ENCODE measurements around the gene ARPC1A.
"Not testable (repeated sequence)": the region's sequence is repeated elsewhere in the genome, so short reads cannot be mapped to it uniquely, and the experiment has no call there.

The ARPC1A gene

GRCh38 chr7:99325592-99326407, at the start of gene ARPC1A:
Gene ARPC1A (plus strand): TSS chr7:99325898. CDS start chr7:99333354, 7,456 bp downstream.
- TF ChIP-seq CTCF (IDR thresholded peaks at IDR 0.05): no peak
- Histone ChIP-seq H3K4me1 (ENCODE audit: control insufficient read depth in 1 of 2, insufficient read depth in 1 of 2, low read depth in 1 of 2, low read length in 1 of 2) (peaks cover 43 to 50% of the 10 kb centered on the region in 2 experiments), H3K27ac (peak within 1 kb of the TSS; percentile 94)

GRCh38 chr7:99278180-99278579, 47.5 kb upstream of the ARPC1A start:
- no peak overlapping the region for H3K27ac ChIP-seq
- no peaks in the 10 kb centered on the region for H3K4me1 ChIP-seq (ENCODE audit: control insufficient read depth in 1 of 2, insufficient read depth in 1 of 2, low read depth in 1 of 2, low read length in 1 of 2)
- TF ChIP-seq CTCF (IDR thresholded peaks at IDR 0.05): no peak
- no peaks in the 10 kb centered on the region for H3K9me3 ChIP-seq
- H3K36me3 ChIP-seq: no peaks in the 10 kb centered on the region
- no peak overlapping the region for H3K4me3 ChIP-seq (ENCODE audit: low read depth in 1 of 2, low read length in 1 of 2)
- peaks cover 7% of the 10 kb centered on the region for H3K27me3 ChIP-seq

More at GRCh38 chr7:99325592-99326407, at the start of gene ARPC1A:
- peaks cover 8% of the 10 kb centered on the region for H3K27me3 ChIP-seq
- peaks cover 3% of the 10 kb centered on the region for H3K36me3 ChIP-seq
- H3K4me3 ChIP-seq (ENCODE audit: low read depth in 1 of 2, low read length in 1 of 2): peak within 1 kb of the TSS; percentile 98 to 99
- no peaks in the 10 kb centered on the region for H3K9me3 ChIP-seq

DNA sequence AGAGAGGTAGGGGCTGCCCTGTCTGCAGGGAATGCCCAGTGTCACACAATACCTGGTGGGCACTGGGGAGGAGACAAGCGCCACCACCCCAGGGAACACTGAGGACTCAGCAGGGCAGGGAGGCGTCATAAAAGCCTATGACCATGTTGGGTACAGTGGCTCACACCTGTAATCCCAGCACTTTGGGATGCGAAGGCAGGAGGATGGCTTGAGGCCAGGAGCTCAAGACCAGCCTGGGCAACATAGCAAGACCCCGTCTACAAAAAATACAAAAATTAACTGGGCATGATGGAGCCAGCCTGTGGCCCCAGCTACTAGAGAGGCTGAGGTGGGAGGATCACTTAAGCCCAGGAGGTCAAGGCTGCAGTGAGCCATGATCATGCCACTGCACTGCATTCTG, 41.5 kb upstream of the ARPC1A start:
- H3K9me3 ChIP-seq; H3K36me3 ChIP-seq; H3K4me1 ChIP-seq (ENCODE audit: control insufficient read depth in 1 of 2, insufficient read depth in 1 of 2, low read depth in 1 of 2, low read length in 1 of 2); H3K27ac ChIP-seq; H3K4me3 ChIP-seq (ENCODE audit: low read depth in 1 of 2, low read length in 1 of 2); H3K27me3 ChIP-seq: not testable (repeated sequence)

GRCh38 chr7:99287779-99288534, 37.7 kb upstream of the ARPC1A start:
- Histone ChIP-seq H3K27me3 (no peaks in the 10 kb centered on the region), H3K4me1 (ENCODE audit: control insufficient read depth in 1 of 2, insufficient read depth in 1 of 2, low read depth in 1 of 2, low read length in 1 of 2) (no peaks in the 10 kb centered on the region), H3K27ac (no peak overlapping the region), H3K9me3 (no peaks in the 10 kb centered on the region), H3K36me3 (no peaks in the 10 kb centered on the region), H3K4me3 (ENCODE audit: low read depth in 1 of 2, low read length in 1 of 2) (no peak overlapping the region)
- TF ChIP-seq CTCF (IDR thresholded peaks at IDR 0.05): no peak

DNA sequence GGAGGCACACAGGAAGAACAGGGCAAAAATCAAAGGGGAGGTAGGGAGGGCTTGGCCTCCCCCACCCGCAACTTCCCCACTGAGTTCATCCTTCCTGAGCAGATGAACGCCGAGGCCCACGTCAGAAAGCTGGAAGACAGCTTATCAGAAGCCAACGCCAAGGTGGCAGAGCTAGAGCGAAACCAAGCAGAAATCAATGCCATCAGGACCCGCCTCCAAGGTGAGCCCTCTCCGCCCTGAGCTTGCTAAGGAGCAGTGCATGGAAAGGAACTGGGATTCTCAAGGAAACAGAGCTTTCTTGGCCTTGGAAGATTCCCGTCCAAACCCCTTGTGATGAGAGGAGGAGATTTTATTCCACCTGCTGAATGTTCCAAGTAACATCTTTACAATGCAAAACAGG, 36.5 kb upstream of the ARPC1A start:
- Histone ChIP-seq H3K27ac (no peak overlapping the region), H3K27me3 (no peaks in the 10 kb centered on the region), H3K36me3 (no peaks in the 10 kb centered on the region), H3K4me3 (ENCODE audit: low read depth in 1 of 2, low read length in 1 of 2) (no peak overlapping the region), H3K9me3 (no peaks in the 10 kb centered on the region), H3K4me1 (ENCODE audit: control insufficient read depth in 1 of 2, insufficient read depth in 1 of 2, low read depth in 1 of 2, low read length in 1 of 2) (no peaks in the 10 kb centered on the region)
- no peak for TF ChIP-seq CTCF (IDR thresholded peaks at IDR 0.05)

GRCh38 chr7:99290148-99290547, 35.5 kb upstream of the ARPC1A start:
- not testable (repeated sequence) for H3K27me3 ChIP-seq; H3K9me3 ChIP-seq; H3K4me1 ChIP-seq (ENCODE audit: control insufficient read depth in 1 of 2, insufficient read depth in 1 of 2, low read depth in 1 of 2, low read length in 1 of 2); H3K36me3 ChIP-seq; H3K4me3 ChIP-seq (ENCODE audit: low read depth in 1 of 2, low read length in 1 of 2); H3K27ac ChIP-seq

Measured in neutrophil (primary cell).